Measurements from ENCODE around the gene NTN1.

- TF ChIP-seq CTCF (IDR thresholded peaks at IDR 0.05; ENCODE audit: poor library complexity) (no peak), EZH2phosphoT487 (IDR thresholded peaks at IDR 0.05; ENCODE audit: low read depth, severe bottlenecking, unreplicated experiment) (no peak), EZH2 (IDR thresholded peaks at IDR 0.05; ENCODE audit: borderline replicate concordance) (no peak)
These were observed 103.2 kb downstream of the NTN1 start for GRCh38 chr17:9124554-9124935.

All from hepatocyte (in vitro differentiated cells).